H9 (cell line): Measurements from ENCODE around the gene RFX1. TPM values are rescaled to one million over a fixed set of nuclear protein-coding genes. Genes with fewer than 3 reads are reported as not detected.

Experiments used
- DNase-seq: peaks from one replicate; pipeline ENCODE4 v3.0.0-alpha.2; 2017
- H2AFZ ChIP-seq: one replicate; pipeline ENCODE4 v1.6.1; 2013; ENCODE audit warnings: mild to moderate bottlenecking, low read length, control low read depth, moderate library complexity
- H2AK5ac ChIP-seq: 2 replicates; pipeline ENCODE4 v1.6.1; 2013; ENCODE audit warnings: low read length, control low read depth, mixed read lengths; ENCODE audit not compliant: insufficient read length
- H2BK120ac ChIP-seq: one replicate; pipeline ENCODE4 v1.6.1; 2013; ENCODE audit warnings: low read depth, mild to moderate bottlenecking, low read length, control low read depth, inconsistent platforms; ENCODE audit not compliant: poor library complexity, severe bottlenecking
- H2BK12ac ChIP-seq: 2 replicates; pipeline ENCODE4 v1.6.1; 2013; ENCODE audit warnings: low read length, control low read depth, mixed read lengths, low read depth; ENCODE audit not compliant: insufficient read length
- H2BK15ac ChIP-seq: 2 replicates; pipeline ENCODE4 v1.6.1; 2013; ENCODE audit warnings: low read depth, low read length, control low read depth
- H2BK20ac ChIP-seq: one replicate; pipeline ENCODE4 v1.6.1; 2013; ENCODE audit warnings: low read depth, mild to moderate bottlenecking, low read length, control low read depth, inconsistent platforms; ENCODE audit not compliant: poor library complexity, severe bottlenecking
- H2BK5ac ChIP-seq: 2 replicates; pipeline ENCODE4 v1.6.1; 2013; ENCODE audit warnings: low read length, control low read depth, mixed read lengths; ENCODE audit not compliant: insufficient read length
- H3K14ac ChIP-seq: 2 replicates; pipeline ENCODE4 v1.6.1; 2013; ENCODE audit warnings: low read length, control low read depth; ENCODE audit not compliant: insufficient read depth
- H3K18ac ChIP-seq: 2 replicates; pipeline ENCODE4 v1.6.1; 2013; ENCODE audit warnings: low read depth, mild to moderate bottlenecking, mixed read lengths, low read length, control low read depth; ENCODE audit not compliant: insufficient read length
- H3K23ac ChIP-seq: 2 replicates; pipeline ENCODE4 v1.6.1; 2013; ENCODE audit warnings: low read length, control low read depth, mixed read lengths, low read depth; ENCODE audit not compliant: insufficient read length
- H3K23me2 ChIP-seq: 2 replicates; pipeline ENCODE4 v1.6.1; 2013; ENCODE audit warnings: low read depth, mild to moderate bottlenecking, mixed read lengths, low read length, control low read depth; ENCODE audit not compliant: insufficient read length, poor library complexity, severe bottlenecking
- H3K27ac ChIP-seq: 2 replicates; pipeline ENCODE4 v1.5.1; 2013; ENCODE audit warnings: low read length, control low read depth, mixed read lengths, low read depth; ENCODE audit not compliant: insufficient read length
- H3K27me3 ChIP-seq: 2 replicates; pipeline ENCODE4 v1.6.1; 2013; ENCODE audit warnings: low read length, control low read depth, inconsistent platforms; ENCODE audit not compliant: insufficient read depth
- H3K4ac ChIP-seq: 2 replicates; pipeline ENCODE4 v1.6.1; 2013; ENCODE audit warnings: low read depth, mild to moderate bottlenecking, control low read depth, inconsistent platforms, low read length, moderate library complexity
- H3K4me1 ChIP-seq: 2 replicates; pipeline ENCODE4 v1.6.1; 2013; ENCODE audit warnings: low read length, control low read depth, inconsistent platforms; ENCODE audit not compliant: insufficient read depth
- H3K4me2 ChIP-seq: 2 replicates; pipeline ENCODE4 v1.6.1; 2013; ENCODE audit warnings: low read length, control low read depth, mixed read lengths; ENCODE audit not compliant: insufficient read length, insufficient read depth
- H3K56ac ChIP-seq: 2 replicates; pipeline ENCODE4 v1.6.1; 2013; ENCODE audit warnings: low read depth, mild to moderate bottlenecking, mixed read lengths, low read length, control low read depth; ENCODE audit not compliant: insufficient read length
- H3K79me1 ChIP-seq: 2 replicates; pipeline ENCODE4 v1.6.1; 2013; ENCODE audit warnings: low read depth, mild to moderate bottlenecking, moderate library complexity, low read length, control low read depth, inconsistent platforms; ENCODE audit not compliant: insufficient read depth, poor library complexity, severe bottlenecking
- H3K79me2 ChIP-seq: 2 replicates; pipeline ENCODE4 v1.6.1; 2013; ENCODE audit warnings: low read length, control low read depth, inconsistent platforms; ENCODE audit not compliant: insufficient read depth
- H3K9ac ChIP-seq: 2 replicates; pipeline ENCODE4 v1.6.1; 2013; ENCODE audit warnings: low read length, control low read depth, mixed read lengths; ENCODE audit not compliant: insufficient read length; ENCODE audit errors: extremely low read depth
- H3K9me3 ChIP-seq: one replicate; pipeline ENCODE4 v1.6.1; 2013; ENCODE audit warnings: low read depth, low read length, inconsistent platforms; ENCODE audit not compliant: control insufficient read depth
- H3T11ph ChIP-seq: one replicate; pipeline ENCODE4 v1.6.1; 2013; ENCODE audit warnings: mild to moderate bottlenecking, low read length, control low read depth, inconsistent platforms
- H4K20me1 ChIP-seq: one replicate; pipeline ENCODE4 v1.6.1; 2013; ENCODE audit not compliant: control insufficient read depth, insufficient read length, insufficient read depth
- H4K5ac ChIP-seq: 2 replicates; pipeline ENCODE4 v1.6.1; 2013; ENCODE audit warnings: low read depth, mild to moderate bottlenecking, mixed read lengths, low read length, control low read depth; ENCODE audit not compliant: insufficient read length
- H4K8ac ChIP-seq: replicated peaks from 2 replicates; pipeline ENCODE4 v1.6.1; 2013; ENCODE audit warnings: low read length, control low read depth, mixed read lengths, low read depth; ENCODE audit not compliant: insufficient read length
- H4K91ac ChIP-seq: 2 replicates; pipeline ENCODE4 v1.6.1; 2013; ENCODE audit warnings: low read depth, mild to moderate bottlenecking, moderate library complexity, mixed read lengths, low read length, control low read depth; ENCODE audit not compliant: insufficient read length
- H3K27ac Mint-ChIP-seq, 3 experiments: 2 replicates in 2 of 3; 3 replicates in 1 of 3; pipeline ENCODE4 v1.8.0; 2020 to 2021; ENCODE audit warnings: mixed read lengths in 3 of 3, mild to moderate bottlenecking in 1 of 3, moderate library complexity in 1 of 3
- H3K27me3 Mint-ChIP-seq: 2 replicates; pipeline ENCODE4 v1.8.0; 2021; ENCODE audit warnings: low read depth, mild to moderate bottlenecking, moderate library complexity, mixed read lengths
- H3K36me3 Mint-ChIP-seq, 3 experiments: 2 replicates in 2 of 3; 3 replicates in 1 of 3; pipeline ENCODE4 v1.8.0; 2020 to 2021; ENCODE audit warnings: low read depth in 3 of 3, mixed read lengths in 3 of 3; ENCODE audit not compliant: insufficient read depth in 1 of 3
- H3K4me1 Mint-ChIP-seq, 2 experiments: 2 replicates each; pipeline ENCODE4 v1.8.0; 2020; ENCODE audit warnings: mixed read lengths in 2 of 2
- H3K4me3 Mint-ChIP-seq, 2 experiments: 2 replicates in 1 of 2; 3 replicates in 1 of 2; pipeline ENCODE4 v1.8.0; 2020 to 2021; ENCODE audit warnings: mild to moderate bottlenecking in 2 of 2, mixed read lengths in 2 of 2, moderate library complexity in 1 of 2
- H3K9me3 Mint-ChIP-seq, 2 experiments: 2 replicates in 1 of 2; 3 replicates in 1 of 2; pipeline ENCODE4 v1.8.0; 2020; ENCODE audit warnings: mild to moderate bottlenecking in 2 of 2, mixed read lengths in 2 of 2, moderate library complexity in 1 of 2
- CTCF ChIP-seq: fragments of 200-600 bp; sonication (generic); conservative IDR thresholded peaks from 3 replicates; pipeline ENCODE4 v1.8.0; 2021; ENCODE audit warnings: antibody characterized with exemption, mild to moderate bottlenecking
- WGBS: extraction: QIAGEN DNeasy Blood & Tissue Kit; methylation state at CpG from one replicate; pipeline ENCODE4 v1.1.7; 2013; ENCODE audit warnings: missing lambda C conversion rate, low lambda C conversion rate, mixed read lengths; ENCODE audit not compliant: insufficient read length; ENCODE audit errors: extremely low coverage; 5-methylcytosine and 5-hydroxymethylcytosine counted together
- total RNA-seq: library from RNA; stranded (reverse); gene quantifications from 2 replicates; pipeline ENCODE4 v1.2.1, GENCODE V29; 2021

Gene RFX1
- total RNA-seq, 1 experiment from 2014 or later: 21.4 TPM

GRCh38 chr19:13955662-13956364, 50.3 kb downstream of the RFX1 start:
- Histone ChIP-seq H2BK120ac (no peak overlapping the region), H3K27me3 (no peaks in the 10 kb centered on the region), H3K79me2 (peaks cover 6% of the 10 kb centered on the region; the same call in 1 of the 2 replicates), H3K23me2 (peaks cover 11% of the 10 kb centered on the region), H3T11ph (no peak overlapping the region), H3K4me2 (no peak overlapping the region), H3K14ac (no peak overlapping the region), H3K18ac (no peak overlapping the region), H2BK5ac (no peak overlapping the region), H3K23ac (no peak overlapping the region), H4K5ac (no peak overlapping the region), H3K79me1 (peaks cover 8% of the 10 kb centered on the region), H4K8ac (no peak overlapping the region), H3K9me3 (no peaks in the 10 kb centered on the region), H4K20me1 (no peaks in the 10 kb centered on the region), H2AFZ (no peak overlapping the region), H2BK15ac (no peak overlapping the region), H4K91ac (no peak overlapping the region), H3K56ac (no peak overlapping the region), H3K9ac (no peak overlapping the region), H3K4me1 (no peaks in the 10 kb centered on the region), H2BK12ac (no peak overlapping the region), H3K4ac (no peak overlapping the region), H2BK20ac (no peak overlapping the region), H3K27ac (no peak overlapping the region), H2AK5ac (no peak overlapping the region)
- no peak for DNase-seq
- H3K36me3 Mint-ChIP-seq: peaks cover 17 to 54% (median 53%) of the 10 kb centered on the region in 3 experiments; a peak in 6 of 7 replicates
- no peaks in the 10 kb centered on the region for H3K9me3 Mint-ChIP-seq
- no peak overlapping the region for H3K27ac Mint-ChIP-seq
- no peaks in the 10 kb centered on the region for H3K27me3 Mint-ChIP-seq
- no peak overlapping the region for H3K4me3 Mint-ChIP-seq
- H3K4me1 Mint-ChIP-seq: peaks cover 9 to 12% of the 10 kb centered on the region in 2 experiments
- WGBS: no CpG with 5 or more reads among the region's 42 CpGs
- TF ChIP-seq CTCF: no peak
